HG03521 (cell line): Measurements from ENCODE around the gene MPO.

Source experiments
- ATAC-seq: cut with Tn5 transposase; IDR thresholded peaks from one replicate; pipeline ENCODE4 v1.9.1; 2021; ENCODE audit warnings: mild to moderate bottlenecking, moderate library complexity; ENCODE audit not compliant: unreplicated experiment

Gene MPO

DNA sequence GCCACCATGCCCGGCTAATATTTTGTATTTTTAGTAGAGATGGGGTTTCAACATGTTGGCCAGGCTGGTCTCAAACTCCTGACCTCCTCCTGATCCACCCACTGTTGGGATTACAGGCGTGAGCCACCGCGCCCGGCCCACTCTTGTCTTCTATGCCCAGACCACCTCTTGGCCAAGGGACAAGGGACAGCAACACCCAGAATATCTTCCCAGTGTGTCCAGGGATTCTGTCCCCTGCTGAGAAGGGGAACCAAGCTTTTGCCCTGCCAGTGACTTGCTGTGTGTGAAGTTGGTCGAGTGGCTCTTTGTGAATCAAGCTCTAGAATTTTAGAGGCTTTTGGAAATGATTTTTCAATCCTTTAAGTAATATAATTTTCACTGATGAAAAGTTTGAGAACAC is 1.7 kb upstream of the MPO start:
- ATAC-seq: no peak

DNA sequence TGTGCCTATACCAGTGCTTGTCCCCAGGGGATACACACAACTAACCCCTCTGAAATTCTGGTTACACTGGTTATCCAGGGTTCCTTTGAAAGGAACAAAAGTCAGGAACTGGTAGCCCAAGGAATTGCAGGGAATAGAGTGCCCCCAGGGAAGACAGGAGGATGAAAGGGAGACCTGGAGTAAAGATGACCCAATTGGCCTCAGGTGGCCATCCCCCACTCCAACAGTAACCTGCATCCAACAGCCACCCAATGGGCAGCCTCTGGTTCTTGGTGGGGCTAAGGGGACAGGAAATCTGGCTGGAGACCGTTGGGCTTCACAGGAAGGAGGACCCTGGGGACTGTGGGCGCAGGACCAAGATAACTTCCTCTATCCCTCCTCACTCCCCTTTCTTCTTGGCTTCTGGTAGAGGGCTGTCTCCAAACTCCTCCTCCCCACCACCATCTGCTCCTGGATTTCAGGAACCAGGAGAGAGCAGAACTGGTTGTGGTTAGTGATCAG is 826 bp upstream of the MPO start:
- no peak for ATAC-seq

DNA sequence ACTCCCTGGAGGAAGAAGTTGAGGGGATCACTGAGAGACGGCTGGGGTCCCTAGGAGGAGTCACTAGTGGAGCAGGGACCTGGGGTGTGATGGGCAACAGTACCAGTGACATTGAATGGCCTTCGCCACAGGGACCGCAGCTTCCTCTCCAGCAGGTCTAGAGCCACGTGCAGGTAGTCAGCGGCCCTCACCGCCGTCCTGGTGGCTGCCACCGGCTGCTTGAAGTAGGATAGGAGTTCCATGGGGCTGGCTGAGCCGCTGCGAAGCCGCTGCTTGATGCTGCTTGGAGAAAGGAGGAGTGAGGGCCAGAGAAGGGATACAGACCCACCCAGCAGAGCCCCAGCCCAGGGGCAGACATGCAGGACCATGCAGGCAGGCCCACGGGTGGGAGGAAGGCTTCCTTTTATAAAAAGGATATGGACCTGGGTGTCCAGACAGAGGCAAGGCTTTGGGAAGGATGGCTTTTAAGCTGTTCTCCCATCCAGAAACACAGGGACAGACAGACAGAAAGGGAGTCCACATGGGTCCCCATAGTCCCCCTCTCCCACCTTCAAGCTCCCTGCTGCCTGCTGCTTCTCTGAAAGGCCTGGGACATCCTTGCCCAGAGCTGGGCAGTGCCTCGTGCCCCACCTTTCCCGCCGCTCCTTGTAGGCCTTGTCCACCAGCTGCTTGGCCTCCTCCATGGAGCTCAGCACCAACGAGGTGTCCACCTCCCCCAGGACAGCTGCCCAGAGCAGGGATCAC is 827 bp downstream of the MPO start:
- no peak for ATAC-seq

DNA sequence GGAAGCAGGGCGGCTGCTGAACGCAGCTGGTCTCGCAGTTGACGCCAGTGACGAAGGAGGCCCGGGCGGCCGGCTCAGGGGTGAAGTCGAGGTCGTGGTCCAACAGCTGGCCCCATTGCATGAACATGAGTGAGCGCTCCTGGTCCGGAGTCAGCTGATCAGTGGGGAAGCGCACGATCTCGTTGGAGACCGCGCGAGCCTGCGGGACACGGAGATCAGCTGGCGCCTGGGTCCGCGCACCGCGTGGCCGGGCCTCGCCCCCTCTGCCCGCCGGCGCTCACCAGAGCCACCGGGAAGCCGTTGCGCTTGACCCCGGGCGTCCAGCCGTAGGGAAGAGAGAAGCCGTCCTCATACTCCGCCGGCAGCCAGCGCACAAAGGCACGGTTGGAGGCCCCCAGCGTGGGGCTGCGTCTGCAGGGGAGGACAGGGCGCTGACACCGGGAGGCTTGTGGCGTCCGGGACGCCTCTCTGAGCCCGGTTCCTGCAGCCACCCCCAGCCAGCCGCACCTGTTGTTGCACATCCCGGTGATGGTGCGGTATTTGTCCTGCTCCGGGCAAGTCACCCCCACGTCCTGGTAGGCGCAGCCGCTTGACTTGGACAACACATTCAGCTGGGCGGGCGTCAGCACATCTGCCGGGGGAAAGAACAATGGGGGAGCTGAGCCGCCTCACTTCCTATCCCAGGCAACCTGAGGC is 1.6 kb downstream of the MPO start:
- ATAC-seq: no peak

DNA sequence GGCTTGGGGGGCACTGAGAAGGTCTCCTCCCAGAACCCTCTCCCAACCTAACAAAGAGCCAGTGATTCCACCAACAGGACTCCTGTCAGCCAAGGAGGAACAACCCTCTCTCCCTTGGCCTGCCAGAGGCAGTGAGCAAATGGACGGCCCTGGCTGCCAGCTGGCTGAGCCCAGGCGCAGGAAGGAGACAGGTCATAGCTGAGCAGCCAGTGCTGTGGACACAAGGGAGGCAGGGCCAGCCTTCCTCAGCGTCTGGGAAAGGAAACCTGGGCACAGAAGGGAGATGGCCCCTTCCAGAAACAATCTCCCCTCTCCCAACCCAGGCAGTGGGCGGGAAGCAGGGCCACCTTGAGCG is 2.1 kb downstream of the MPO start:
- no peak for ATAC-seq

DNA sequence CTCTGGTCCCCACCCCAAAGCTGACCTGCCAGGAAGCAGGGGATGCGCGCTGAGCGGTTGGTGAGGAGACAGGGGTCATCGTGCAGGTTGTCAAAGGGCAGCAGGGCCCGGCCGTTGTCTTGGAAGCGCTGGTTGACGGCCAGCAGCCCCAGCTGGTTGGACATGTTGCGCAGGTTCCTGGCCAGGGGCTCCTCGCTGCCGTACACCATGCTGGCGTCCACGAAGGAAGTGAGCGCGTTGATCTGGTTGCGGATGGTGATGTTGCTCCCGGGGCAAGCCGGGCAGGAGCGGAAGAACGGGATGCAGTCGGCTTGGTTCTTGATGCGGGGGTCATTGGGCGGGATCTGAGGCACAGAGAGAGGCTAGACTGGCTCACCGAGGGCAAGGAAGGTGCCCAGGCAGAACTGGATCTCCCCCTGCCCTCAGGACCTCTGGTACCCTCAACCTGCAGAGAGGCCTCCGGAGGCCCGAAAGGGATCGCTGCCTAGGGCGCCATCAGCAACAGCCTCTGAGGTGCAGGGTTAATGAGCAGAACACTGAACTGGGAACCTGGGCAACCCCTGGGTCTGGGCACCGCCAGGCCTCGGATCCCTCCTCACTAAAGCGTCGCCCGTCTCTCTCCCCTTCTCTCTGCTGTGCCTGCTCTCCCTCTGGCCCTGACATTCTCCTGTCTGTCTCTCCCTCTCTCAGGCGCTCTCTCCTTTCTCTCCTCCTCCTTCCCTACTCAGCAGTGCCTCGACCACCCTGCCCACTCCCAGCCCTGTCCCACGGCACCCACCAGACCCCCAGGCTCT is 2.7 kb downstream of the MPO start:
- no peak for ATAC-seq

DNA sequence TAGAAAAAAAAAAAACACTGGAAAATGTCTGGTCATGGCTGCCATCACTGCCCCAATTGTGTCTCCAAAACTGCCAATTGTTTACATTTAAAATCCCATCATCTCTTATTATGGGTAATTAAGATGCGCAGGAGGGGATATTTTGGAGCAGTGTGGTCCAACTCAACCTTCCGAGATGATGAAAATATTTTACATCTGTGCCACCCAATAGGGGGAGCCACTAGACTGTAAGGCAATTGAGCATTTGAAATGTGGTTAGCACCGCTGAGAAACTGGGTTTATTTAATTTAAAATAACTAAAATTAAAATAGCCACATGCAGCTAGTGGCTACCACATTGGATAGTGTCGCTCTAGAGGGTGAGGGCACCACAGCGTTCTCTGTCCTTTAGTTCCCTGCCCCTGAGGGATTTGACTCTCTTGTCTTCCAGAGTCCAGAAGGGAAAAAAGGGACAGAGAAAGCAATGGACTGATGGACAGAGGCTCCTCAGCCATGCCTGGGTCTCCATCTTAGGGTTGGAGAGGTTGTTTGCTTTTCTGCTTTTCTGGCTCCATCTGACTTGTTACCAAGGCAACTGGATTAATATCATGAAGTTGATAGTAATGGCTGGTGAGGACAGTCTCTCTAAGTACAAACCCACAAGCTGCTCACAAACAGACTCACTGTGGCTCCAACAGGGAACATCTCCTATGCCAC is 3.5 kb downstream of the MPO start:
- no peak for ATAC-seq

DNA sequence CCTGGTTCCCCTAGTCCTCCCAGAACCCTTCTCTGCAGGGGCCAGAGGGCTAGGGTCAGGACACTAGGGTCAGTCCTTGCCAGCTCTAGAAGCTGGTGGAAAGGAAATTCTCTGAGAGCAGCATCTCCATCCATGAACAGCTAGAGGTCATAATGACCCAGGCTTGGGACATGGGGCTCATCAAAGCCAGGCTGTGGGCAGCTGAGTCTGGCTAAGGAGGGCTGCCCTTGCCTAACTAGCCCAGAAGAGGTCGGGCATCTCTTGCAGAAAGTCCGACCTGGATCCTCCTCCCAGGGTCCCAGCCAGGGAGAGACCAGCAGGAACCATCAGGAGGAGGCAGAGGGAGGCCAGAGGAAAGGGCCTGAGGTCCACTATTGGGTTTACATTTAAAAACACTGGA is 4.3 kb downstream of the MPO start:
- no peak for ATAC-seq

DNA sequence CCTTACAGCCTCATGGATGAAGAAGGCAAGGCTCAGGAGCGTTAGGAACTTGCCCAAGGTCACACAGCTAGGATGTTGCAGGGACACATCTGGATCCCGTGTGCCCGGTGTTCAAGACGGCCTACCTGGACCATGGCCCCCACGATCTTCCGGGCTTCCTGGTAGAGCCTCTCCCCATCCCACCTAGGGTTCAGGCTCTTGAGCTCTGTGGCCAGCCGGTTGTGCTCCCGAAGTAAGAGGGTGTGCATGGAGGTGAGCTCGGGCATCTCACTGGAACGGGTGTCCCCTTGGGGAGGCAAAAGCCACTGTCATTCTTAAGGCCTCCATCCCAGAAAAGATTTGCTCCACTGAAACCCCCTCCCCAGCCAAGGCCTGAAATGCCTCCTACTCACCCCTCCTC is 5.3 kb downstream of the MPO start:
- no peak for ATAC-seq

DNA sequence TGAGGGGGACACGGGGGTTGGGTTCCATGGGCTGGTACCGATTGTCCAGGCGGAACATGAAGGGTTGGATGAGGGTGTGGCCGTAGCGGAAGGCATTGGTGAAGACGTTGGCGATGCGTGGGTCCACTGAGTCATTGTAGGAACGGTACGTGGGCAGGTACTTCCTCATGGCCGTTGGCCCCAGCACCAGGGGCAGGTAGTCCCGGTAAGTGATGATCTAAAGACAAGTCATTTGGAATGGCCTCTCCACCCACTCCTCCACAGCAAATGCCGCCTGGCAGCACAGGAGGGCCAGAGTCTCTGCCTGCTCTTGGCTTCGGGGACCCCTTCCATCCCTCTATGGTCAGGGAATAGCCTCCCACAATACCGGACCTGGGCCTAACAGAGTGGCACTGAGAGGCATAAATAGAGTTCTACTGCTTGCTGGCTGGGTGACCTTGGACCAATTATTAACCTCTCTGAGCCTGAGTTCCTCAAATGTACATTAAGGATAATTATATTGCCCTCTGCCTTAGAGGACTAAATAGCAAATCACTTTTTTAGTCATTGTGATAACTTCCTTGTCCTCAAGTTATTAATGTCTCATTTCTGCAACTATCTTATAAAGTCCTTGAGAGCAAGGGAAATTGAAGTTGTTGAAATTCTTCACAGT is 7.2 kb downstream of the MPO start:
- ATAC-seq: no peak

DNA sequence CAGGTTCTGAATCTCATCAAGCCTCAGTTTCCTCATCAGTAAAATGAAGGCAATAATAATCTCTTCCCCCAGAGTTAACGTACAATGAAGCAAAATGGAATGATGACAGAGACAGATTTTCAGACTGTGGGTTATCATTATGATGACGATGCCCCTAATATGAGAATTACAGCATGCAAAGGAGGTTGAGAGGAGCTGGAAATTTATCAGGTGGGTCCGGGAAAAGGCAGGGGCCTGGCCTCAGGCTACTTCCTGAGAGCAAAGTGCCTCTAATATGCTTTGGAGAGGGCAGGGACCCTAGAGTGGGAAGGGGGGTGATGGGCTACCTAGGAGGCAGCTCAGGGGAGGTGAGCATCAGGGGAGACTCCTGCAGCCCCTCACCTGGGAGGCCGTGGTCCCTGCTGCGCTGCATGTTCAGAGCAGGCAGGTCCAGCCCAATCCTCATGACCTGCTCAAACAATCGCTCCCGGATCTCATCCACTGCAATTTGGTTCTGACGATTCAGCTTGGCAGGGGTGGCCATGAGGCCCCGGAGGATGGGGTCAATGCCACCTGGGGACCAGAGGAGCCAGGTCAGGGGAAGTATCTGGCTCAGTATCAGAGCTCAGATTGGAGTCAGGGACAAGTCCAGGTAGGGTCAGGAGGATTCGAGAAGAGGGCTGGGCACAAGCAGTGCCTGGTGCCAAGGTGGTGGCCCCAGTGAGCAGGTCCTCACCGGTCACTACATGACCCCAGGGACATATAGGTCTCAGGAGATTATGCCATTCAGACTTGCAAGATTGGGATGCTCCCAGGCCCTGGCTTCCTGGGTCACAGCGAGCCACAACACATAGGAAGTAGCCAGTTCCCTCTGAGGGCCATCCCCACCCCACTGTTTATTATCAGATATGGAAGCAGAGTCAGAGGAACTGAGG is 8.1 kb downstream of the MPO start:
- ATAC-seq: no peak

DNA sequence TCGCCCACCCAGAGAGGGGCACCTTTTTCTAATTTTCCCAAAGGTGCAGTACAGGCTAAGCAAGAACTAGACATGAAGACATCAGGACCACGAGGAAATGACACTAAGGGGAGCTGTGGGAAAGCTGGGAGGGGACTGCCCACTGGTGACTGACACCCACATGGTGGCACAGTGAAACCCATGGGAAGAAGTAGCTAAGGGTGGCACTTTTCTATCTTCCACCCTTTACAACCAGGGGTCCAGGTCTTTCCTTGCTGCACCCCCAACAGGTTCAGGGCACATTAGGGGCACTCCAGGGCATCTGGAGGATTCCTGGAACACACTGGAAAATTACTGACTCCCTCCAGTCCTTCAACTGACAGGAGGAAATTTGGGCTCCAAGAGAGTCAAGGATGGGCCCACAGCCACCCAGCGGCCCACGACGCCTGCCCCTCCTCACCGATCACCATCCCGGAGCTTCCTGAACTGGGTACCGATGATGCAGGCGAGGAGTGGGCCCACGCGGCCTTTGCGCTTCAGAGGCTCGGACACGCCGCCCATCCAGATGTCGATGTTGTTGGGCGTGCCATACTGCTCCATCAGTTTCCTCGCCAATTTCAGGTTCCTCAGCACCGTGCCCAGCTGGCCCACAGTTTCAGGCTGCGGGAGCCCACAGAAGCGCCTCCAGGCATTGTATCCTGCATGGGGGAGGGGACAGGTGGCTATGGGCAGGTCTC is 9.4 kb downstream of the MPO start:
- no peak for ATAC-seq

DNA sequence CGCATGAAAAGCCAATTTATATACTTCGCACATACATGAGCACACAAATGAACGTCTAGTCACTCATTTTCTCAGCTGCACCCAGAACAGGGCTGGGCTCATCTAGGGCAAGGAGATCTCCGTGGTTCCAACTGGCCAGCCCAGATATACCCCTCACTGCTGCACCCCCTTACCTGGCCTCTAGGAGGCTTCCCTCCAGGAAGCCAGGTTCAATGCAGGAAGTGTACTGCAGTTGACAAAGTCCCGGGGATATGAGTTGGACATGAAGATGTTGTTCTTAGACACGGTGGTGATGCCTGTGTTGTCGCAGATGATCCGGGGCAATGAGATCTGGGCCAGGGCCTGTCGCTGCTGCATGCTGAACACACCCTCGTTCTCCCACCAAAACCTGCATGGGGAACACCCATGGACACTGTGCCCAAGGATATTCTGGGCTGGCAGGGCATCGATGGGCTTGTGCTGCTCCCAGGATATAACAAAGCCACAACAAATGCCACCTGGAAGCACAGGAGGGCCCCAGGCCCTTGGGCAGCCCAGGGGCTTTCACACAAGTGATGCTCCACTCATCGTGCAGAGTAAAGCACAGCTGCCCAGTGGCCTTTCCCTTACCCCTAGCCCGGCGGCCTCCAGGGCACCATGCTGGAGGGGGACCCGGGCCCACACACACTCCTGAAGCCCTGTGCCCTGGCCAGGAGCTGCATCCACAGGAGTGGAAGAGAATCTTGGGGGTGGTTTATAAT is 10.1 kb downstream of the MPO start:
- ATAC-seq: no peak

DNA sequence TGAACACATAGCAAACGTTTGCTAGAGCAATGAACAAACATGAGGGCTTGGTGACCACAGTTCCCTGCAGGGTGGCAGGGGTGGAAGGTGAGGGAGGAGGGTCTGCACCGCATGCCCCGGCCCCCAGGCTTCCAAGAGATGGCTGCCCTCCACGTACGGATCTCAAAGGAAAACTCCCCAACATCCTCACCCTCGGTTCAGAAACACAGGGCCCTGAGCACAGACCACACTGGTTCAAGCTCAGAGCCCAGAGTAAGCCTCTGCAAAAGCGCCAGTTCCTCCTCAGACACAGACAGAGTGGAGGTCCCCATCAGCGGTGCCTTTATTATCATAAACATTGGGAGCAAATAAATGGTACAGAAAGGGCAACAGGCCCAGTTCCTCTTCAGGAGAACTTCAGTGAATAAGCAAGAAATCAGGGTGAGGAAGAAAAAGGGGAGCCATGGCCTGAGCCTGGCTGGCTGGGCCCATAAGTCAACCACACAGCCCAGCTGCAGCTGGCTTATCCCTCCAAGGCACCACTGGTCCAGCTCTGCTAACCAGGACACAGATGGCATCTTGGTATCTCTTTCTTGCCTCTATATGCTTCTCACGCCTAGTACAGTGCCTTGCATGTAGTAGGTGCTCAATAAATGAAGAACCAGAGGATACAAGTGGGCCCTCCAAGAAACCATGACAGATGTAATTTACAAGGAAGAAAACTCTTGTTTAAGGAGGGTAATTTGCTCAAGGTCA is 11.0 kb downstream of the MPO start:
- ATAC-seq: no peak

DNA sequence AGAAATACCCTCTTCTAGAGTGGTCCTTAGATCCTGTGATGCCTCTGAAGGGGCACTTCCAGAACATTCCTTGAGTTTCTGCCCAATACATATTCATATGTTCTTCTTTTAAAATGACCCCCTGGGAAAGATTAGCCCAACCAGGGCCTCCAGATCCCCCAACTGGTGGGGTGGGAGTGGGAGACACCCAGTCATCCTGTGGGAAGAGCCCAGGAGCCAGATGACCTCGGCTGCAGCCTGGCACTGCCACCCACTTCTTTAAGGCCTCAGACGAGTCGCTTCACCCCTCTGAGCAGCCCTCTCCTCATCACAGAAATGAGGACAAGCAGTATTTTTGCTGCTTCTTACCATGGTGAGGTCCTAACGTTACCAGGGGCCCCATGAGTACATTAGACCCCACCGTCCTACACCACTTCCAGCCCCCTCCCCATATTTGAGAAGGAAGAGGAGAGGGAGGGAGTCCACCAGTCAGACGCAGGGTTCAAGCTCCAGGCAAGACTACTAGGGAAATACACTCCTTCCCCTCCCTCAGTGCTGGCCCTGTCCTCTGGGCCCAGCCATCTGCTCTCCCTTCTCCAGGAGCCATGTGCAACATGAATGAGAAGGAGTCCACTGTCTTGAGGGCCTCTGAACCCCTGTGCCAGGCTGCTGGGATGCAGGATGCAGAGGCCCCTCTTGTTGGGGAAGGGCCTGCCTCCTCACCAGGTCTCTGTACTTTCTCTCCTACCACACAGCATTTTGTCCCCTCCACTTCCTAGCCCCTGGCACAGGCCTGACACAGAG is 11.8 kb downstream of the MPO start:
- ATAC-seq: no peak

DNA sequence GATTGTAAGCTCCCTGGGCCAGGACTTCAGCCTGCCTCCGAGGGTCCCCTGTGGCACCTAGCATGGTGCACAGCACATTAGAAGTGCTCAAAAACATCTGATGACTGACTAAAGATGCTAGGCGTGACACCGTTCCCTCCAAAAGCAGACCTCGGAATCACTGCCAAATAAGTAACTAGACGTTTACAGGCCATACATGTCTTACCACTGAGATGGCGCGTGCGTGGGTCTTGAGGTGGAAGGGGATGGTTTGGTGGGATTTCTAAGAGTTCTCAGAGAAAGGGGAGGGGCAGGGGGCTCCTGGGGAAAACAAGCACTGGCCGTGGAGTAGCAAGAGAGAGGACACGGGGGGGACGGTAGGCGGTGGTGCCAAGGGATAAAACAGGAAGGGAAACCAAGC is 12.4 kb downstream of the MPO start:
- no peak for ATAC-seq
